Measurements from ENCODE around the gene CDT1. TPM values are rescaled to one million over a fixed set of nuclear protein-coding genes. Genes with fewer than 3 reads are reported as not detected.
A peak's percentile ranks its signal among the peaks of the same experiment; 100 is the strongest.

The CDT1 gene
- total and polyA plus RNA-seq, 3 donors from 2014 or later, result 11.9 to 19.1 (median 14.9) TPM

GRCh38 chr16:88813269-88814143, 9.9 kb downstream of the CDT1 start:
- Histone ChIP-seq H3K27me3 (no peaks in the 10 kb centered on the region), H3K4me1 (peaks cover 15% of the 10 kb centered on the region), H3K9me3 (no peaks in the 10 kb centered on the region), H3K27ac (no peak overlapping the region), H3K36me3 (ENCODE audit: low read depth, missing control alignments) (no peaks in the 10 kb centered on the region), H3K4me3 (peak overlapping the region in 1 of 2 donors; percentile 91)
- intact Hi-C loops (cut with DNase I; ENCODE audit: low total_unique reads), result no loop called here
- 39 to 65% methylated on average over 22 to 26 of the region's 26 CpGs for WGBS, 2 donors
- no peak for DNase-seq
- no peak for TF ChIP-seq POLR2A (IDR thresholded peaks at IDR 0.05)
- no peak for TF ChIP-seq CTCF (IDR thresholded peaks at IDR 0.05)

- Histone ChIP-seq H3K4me1 (peaks cover 15% of the 10 kb centered on the region), H3K9me3 (no peaks in the 10 kb centered on the region), H3K36me3 (ENCODE audit: low read depth, missing control alignments) (no peaks in the 10 kb centered on the region), H3K27me3 (no peaks in the 10 kb centered on the region), H3K4me3 (no peak overlapping the region), H3K27ac (no peak overlapping the region)
- WGBS, 2 donors, result 77 to 84% methylated on average over 13 of the region's 13 CpGs
- TF ChIP-seq CTCF (IDR thresholded peaks at IDR 0.05), result no peak
- intact Hi-C loops (cut with DNase I; ENCODE audit: low total_unique reads), result no loop called here
- DNase-seq, result no peak
These were observed 10.5 kb downstream of the CDT1 start for GRCh38 chr16:88814144-88814502.

GRCh38 chr16:88815227-88815626, 11.6 kb downstream of the CDT1 start:
- no peak for TF ChIP-seq CTCF (IDR thresholded peaks at IDR 0.05)
- TF ChIP-seq POLR2A (IDR thresholded peaks at IDR 0.05), result no peak
- H3K9me3 ChIP-seq, result no peaks in the 10 kb centered on the region
- H3K4me1 ChIP-seq, result peaks cover 13% of the 10 kb centered on the region
- no peaks in the 10 kb centered on the region for H3K36me3 ChIP-seq (ENCODE audit: low read depth, missing control alignments)
- intact Hi-C loops (cut with DNase I; ENCODE audit: low total_unique reads), result no loop called here
- no peak overlapping the region for H3K4me3 ChIP-seq
- 84 to 90% methylated on average over 3 to 10 of the region's 10 CpGs for WGBS, 2 donors
- no peaks in the 10 kb centered on the region for H3K27me3 ChIP-seq
- no peak overlapping the region for H3K27ac ChIP-seq
- no peak for DNase-seq

- H3K9me3 ChIP-seq, result no peaks in the 10 kb centered on the region
- intact Hi-C loops (cut with DNase I; ENCODE audit: low total_unique reads), result no loop called here
- H3K4me1 ChIP-seq, result peaks cover 5% of the 10 kb centered on the region
- no peak overlapping the region for H3K27ac ChIP-seq
- no peak overlapping the region for H3K4me3 ChIP-seq
- TF ChIP-seq POLR2A (IDR thresholded peaks at IDR 0.05) (no peak), CTCF (IDR thresholded peaks at IDR 0.05) (peak; percentile 25 to 50 (median 43))
- no peaks in the 10 kb centered on the region for H3K36me3 ChIP-seq (ENCODE audit: low read depth, missing control alignments)
- no peak for DNase-seq
- H3K27me3 ChIP-seq, result no peaks in the 10 kb centered on the region
- 64 to 69% methylated on average over 7 to 19 of the region's 19 CpGs for WGBS, 2 donors
These were observed 12.5 kb downstream of the CDT1 start for GRCh38 chr16:88815901-88816589.

All from testis (tissue), 3 donors.